ENCODE results near the gene LRRK1.

Gene LRRK1

GRCh38 chr15:101078669-101079323 is 159.6 kb downstream of the LRRK1 start:
- H4K20me1 ChIP-seq (ENCODE audit: insufficient read depth, low read length) = no peaks in the 10 kb centered on the region; the same call in 1 of the 2 replicates
- no peak overlapping the region for H3K9ac ChIP-seq (ENCODE audit: low read length)
- H3K36me3 ChIP-seq (replicated peaks; ENCODE audit: low read depth, low read length) = no peaks in the 10 kb centered on the region
- H3K79me2 ChIP-seq (ENCODE audit: low read length) = no peaks in the 10 kb centered on the region
- H3K27ac ChIP-seq (ENCODE audit: low read length) = no peak overlapping the region
- no peak overlapping the region for H2AFZ ChIP-seq (ENCODE audit: low read depth, low read length)
- no peak overlapping the region for H3K4me3 ChIP-seq (ENCODE audit: low read length)
- H3K27me3 ChIP-seq (ENCODE audit: low read depth, low read length) = no peaks in the 10 kb centered on the region
- no peaks in the 10 kb centered on the region for H3K9me3 ChIP-seq (ENCODE audit: insufficient read depth, low read length)
- H3K4me2 ChIP-seq (ENCODE audit: low read length) = no peak overlapping the region
- no peak for TF ChIP-seq EZH2phosphoT487 (IDR thresholded peaks at IDR 0.05; ENCODE audit: low read depth)
- TF ChIP-seq CTCF (IDR thresholded peaks at IDR 0.05; ENCODE audit: low read depth, low read length) = no peak
- H3K4me1 ChIP-seq (ENCODE audit: low read length) = no peaks in the 10 kb centered on the region

- no peak for TF ChIP-seq EZH2phosphoT487 (IDR thresholded peaks at IDR 0.05; ENCODE audit: low read depth)
- no peak for TF ChIP-seq CTCF (IDR thresholded peaks at IDR 0.05; ENCODE audit: low read depth, low read length)
- Histone ChIP-seq H3K4me1 (ENCODE audit: low read length) (no peaks in the 10 kb centered on the region), H3K27me3 (ENCODE audit: low read depth, low read length) (no peaks in the 10 kb centered on the region), H3K4me3 (ENCODE audit: low read length) (no peak overlapping the region), H3K36me3 (replicated peaks; ENCODE audit: low read depth, low read length) (no peaks in the 10 kb centered on the region), H2AFZ (ENCODE audit: low read depth, low read length) (no peak overlapping the region), H3K9ac (ENCODE audit: low read length) (no peak overlapping the region), H3K79me2 (ENCODE audit: low read length) (no peaks in the 10 kb centered on the region), H3K9me3 (ENCODE audit: insufficient read depth, low read length) (no peaks in the 10 kb centered on the region), H3K27ac (ENCODE audit: low read length) (no peak overlapping the region), H4K20me1 (ENCODE audit: insufficient read depth, low read length) (no peaks in the 10 kb centered on the region; the same call in 1 of the 2 replicates), H3K4me2 (ENCODE audit: low read length) (no peak overlapping the region)
Observed at GRCh38 chr15:101081900-101082299, 162.7 kb downstream of the LRRK1 start.

- Histone ChIP-seq H3K9me3 (ENCODE audit: insufficient read depth, low read length) (no peaks in the 10 kb centered on the region), H3K4me3 (ENCODE audit: low read length) (no peak overlapping the region), H4K20me1 (ENCODE audit: insufficient read depth, low read length) (no peaks in the 10 kb centered on the region; the same call in 1 of the 2 replicates), H3K27ac (ENCODE audit: low read length) (no peak overlapping the region), H3K27me3 (ENCODE audit: low read depth, low read length) (no peaks in the 10 kb centered on the region), H3K4me2 (ENCODE audit: low read length) (no peak overlapping the region), H2AFZ (ENCODE audit: low read depth, low read length) (no peak overlapping the region), H3K4me1 (ENCODE audit: low read length) (no peaks in the 10 kb centered on the region), H3K9ac (ENCODE audit: low read length) (no peak overlapping the region), H3K79me2 (ENCODE audit: low read length) (no peaks in the 10 kb centered on the region), H3K36me3 (replicated peaks; ENCODE audit: low read depth, low read length) (no peaks in the 10 kb centered on the region)
- TF ChIP-seq EZH2phosphoT487 (IDR thresholded peaks at IDR 0.05; ENCODE audit: low read depth) = no peak
- no peak for TF ChIP-seq CTCF (IDR thresholded peaks at IDR 0.05; ENCODE audit: low read depth, low read length)
Observed at GRCh38 chr15:101083336-101084045, 164.3 kb downstream of the LRRK1 start.

GRCh38 chr15:101084801-101085200 is 165.6 kb downstream of the LRRK1 start:
- no peaks in the 10 kb centered on the region for H3K36me3 ChIP-seq (replicated peaks; ENCODE audit: low read depth, low read length)
- no peak overlapping the region for H3K9ac ChIP-seq (ENCODE audit: low read length)
- H3K27ac ChIP-seq (ENCODE audit: low read length) = no peak overlapping the region
- H3K4me2 ChIP-seq (ENCODE audit: low read length) = no peak overlapping the region
- no peak overlapping the region for H2AFZ ChIP-seq (ENCODE audit: low read depth, low read length)
- H3K9me3 ChIP-seq (ENCODE audit: insufficient read depth, low read length) = no peaks in the 10 kb centered on the region
- H3K79me2 ChIP-seq (ENCODE audit: low read length) = no peaks in the 10 kb centered on the region
- H3K4me1 ChIP-seq (ENCODE audit: low read length) = no peaks in the 10 kb centered on the region
- H3K27me3 ChIP-seq (ENCODE audit: low read depth, low read length) = no peaks in the 10 kb centered on the region
- no peak for TF ChIP-seq CTCF (IDR thresholded peaks at IDR 0.05; ENCODE audit: low read depth, low read length)
- no peak for TF ChIP-seq EZH2phosphoT487 (IDR thresholded peaks at IDR 0.05; ENCODE audit: low read depth)
- no peaks in the 10 kb centered on the region; the same call in 1 of the 2 replicates for H4K20me1 ChIP-seq (ENCODE audit: insufficient read depth, low read length)
- H3K4me3 ChIP-seq (ENCODE audit: low read length) = no peak overlapping the region

All from OCI-LY3 (cell line).